Keratinocyte (primary cell): ENCODE data around the gene NLRP9.

Source experiments
- EZH2 ChIP-seq: IDR thresholded peaks from one replicate; pipeline ENCODE4 v1.6.1; 2012; ENCODE audit warnings: inconsistent platforms, mild to moderate bottlenecking, low read length, moderate library complexity
- TF ChIP-seq, protein P1 (sequence below), 3 experiments: IDR thresholded peaks in 1 of 3; conservative IDR thresholded peaks in 1 of 3; optimal IDR thresholded peaks in 1 of 3; 2 replicates in 2 of 3; 3 replicates in 1 of 3; pipeline versions ENCODE3 to v1.5.1; 2011; ENCODE audit warnings: low read length in 3 of 3, mild to moderate bottlenecking in 3 of 3, moderate library complexity in 2 of 3, control low read depth in 1 of 3, inconsistent platforms in 1 of 3; ENCODE audit not compliant: insufficient read depth in 2 of 3; ENCODE audit errors: extremely low read depth in 1 of 3

DNA sequence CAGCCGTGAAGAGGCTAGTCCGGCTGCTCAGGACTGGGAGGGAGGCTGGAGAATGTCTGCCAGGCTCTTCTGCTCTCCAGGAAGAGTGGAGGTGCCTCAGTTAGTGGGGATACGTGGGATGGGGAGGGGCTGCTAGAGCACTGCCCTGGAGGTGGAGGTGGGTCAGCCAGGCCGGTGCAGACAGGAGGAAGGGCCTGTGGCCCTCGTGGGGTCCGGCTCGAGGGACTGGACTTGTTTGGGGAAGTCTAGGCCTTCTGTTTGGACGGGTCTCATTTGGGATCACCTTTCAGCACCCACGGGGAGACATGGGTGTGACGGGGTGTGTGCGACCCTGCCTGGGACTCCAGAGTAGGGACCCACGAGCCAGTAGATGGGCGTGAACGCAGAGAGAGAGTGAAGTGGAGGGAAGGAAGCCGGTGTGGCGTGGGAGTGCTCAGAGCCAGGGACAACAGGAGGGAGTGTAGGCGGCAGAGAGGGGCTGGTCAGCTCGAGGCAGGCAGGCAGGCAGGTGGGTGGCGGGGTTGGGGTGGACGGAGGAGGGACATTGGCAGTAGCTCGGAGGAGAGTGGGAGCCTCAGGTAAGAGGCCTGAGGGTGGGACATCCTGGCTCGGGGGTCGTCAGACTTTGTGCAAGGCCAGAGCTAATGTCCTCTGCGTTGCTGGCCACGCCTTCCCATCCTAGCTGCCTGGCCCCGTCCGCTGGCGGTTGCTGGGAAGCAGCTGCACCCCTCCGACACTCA, 51.7 kb downstream of the NLRP9 start:
- TF ChIP-seq, protein P1, sequence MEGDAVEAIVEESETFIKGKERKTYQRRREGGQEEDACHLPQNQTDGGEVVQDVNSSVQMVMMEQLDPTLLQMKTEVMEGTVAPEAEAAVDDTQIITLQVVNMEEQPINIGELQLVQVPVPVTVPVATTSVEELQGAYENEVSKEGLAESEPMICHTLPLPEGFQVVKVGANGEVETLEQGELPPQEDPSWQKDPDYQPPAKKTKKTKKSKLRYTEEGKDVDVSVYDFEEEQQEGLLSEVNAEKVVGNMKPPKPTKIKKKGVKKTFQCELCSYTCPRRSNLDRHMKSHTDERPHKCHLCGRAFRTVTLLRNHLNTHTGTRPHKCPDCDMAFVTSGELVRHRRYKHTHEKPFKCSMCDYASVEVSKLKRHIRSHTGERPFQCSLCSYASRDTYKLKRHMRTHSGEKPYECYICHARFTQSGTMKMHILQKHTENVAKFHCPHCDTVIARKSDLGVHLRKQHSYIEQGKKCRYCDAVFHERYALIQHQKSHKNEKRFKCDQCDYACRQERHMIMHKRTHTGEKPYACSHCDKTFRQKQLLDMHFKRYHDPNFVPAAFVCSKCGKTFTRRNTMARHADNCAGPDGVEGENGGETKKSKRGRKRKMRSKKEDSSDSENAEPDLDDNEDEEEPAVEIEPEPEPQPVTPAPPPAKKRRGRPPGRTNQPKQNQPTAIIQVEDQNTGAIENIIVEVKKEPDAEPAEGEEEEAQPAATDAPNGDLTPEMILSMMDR (optimal IDR thresholded peaks at IDR 0.05 in 1 of 3, IDR thresholded peaks at IDR 0.05 in 1 of 3, conservative IDR thresholded peaks at IDR 0.05 in 1 of 3; ENCODE audit: extremely low read depth in 1 of 3, insufficient read depth in 2 of 3, low read length in 3 of 3), result no peak
- no peak for TF ChIP-seq EZH2
